ENCODE data around the gene KCND3. TPM values are rescaled to one million over a fixed set of nuclear protein-coding genes. Genes with fewer than 3 reads are reported as not detected.

KCND3 gene
- total RNA-seq, 4 donors from 2014 or later = 7.4 to 20.4 (median 9.8) TPM

DNA sequence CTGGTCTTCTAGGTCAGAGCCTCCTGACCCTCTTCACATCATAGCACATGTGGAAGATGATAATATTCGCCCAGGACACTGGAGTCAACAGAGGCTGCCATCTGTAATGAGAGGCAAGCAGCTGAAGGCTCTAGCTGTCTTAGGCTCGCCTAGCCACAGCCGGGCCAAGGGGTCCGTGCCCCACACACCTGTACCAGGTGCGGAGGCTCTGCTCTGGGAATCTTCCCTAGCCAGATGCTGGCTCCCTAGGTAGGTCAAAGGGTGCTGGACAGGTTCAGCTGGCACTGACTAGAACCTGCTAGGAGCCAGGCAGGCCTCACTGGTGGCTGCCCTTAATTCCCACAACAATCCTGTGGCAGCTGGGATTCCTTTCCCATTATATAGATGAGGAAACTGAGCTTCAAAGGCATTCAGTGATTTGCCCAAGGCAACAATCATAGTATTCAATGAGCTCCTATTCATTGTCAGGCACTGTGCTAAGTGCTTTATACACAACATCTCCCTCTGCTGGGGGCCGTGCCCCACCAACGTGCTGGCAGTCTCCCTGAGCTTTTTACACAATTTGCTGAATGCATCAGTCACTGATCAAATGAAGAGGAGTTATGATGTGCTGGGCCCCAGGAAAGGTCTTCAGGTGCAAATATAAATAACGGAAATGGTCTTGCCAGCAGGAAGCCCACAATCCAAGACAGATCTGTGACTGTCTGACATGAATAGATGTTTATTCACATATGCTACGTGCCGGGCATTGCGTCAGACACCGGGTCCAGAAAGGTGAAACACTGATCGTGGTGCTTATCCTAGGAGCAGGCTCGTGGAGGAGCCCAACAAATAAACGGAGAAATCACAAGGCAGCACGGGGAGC lies 175.8 kb downstream of the KCND3 start:
- intact Hi-C loops (cut with DNase I; ENCODE audit: low total_unique reads) = no loop called here
- no peak for TF ChIP-seq POLR2A (IDR thresholded peaks at IDR 0.05)
- TF ChIP-seq, protein P1, sequence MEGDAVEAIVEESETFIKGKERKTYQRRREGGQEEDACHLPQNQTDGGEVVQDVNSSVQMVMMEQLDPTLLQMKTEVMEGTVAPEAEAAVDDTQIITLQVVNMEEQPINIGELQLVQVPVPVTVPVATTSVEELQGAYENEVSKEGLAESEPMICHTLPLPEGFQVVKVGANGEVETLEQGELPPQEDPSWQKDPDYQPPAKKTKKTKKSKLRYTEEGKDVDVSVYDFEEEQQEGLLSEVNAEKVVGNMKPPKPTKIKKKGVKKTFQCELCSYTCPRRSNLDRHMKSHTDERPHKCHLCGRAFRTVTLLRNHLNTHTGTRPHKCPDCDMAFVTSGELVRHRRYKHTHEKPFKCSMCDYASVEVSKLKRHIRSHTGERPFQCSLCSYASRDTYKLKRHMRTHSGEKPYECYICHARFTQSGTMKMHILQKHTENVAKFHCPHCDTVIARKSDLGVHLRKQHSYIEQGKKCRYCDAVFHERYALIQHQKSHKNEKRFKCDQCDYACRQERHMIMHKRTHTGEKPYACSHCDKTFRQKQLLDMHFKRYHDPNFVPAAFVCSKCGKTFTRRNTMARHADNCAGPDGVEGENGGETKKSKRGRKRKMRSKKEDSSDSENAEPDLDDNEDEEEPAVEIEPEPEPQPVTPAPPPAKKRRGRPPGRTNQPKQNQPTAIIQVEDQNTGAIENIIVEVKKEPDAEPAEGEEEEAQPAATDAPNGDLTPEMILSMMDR (IDR thresholded peaks at IDR 0.05) = no peak
- WGBS, 2 donors = 69 to 80% methylated on average over 16 of the region's 16 CpGs
- DNase-seq (ENCODE audit: low spot score in 2 of 2) = peak in 1 of 2 donors; percentile 50
- no peak overlapping the region for H3K4me3 ChIP-seq (ENCODE audit: low read depth, poor library complexity, severe bottlenecking)

DNA sequence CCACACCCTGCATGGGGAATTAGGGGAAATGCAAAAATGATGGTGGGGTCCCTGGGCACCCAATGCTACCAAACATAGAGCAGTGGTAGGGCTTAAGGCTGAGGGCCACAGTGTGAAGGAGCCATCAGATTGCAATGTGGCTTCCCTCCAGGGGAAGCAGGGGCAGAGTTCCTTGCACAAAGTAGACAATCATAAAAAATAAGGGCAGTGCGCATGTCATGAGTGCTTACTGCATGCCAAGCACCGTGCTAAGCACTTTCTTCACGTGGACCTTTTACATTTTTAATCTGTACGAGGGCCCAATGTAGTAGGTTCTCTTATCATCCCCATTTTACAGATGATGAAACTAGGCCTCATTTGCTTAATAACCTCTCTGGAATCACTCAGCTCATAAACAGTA lies 177.2 kb downstream of the KCND3 start:
- H3K4me3 ChIP-seq (ENCODE audit: low read depth, poor library complexity, severe bottlenecking) = no peak overlapping the region
- intact Hi-C loops (cut with DNase I; ENCODE audit: low total_unique reads) = no loop called here
- WGBS, 2 donors = 95 to 97% methylated on average over 4 of the region's 4 CpGs
- no peak for TF ChIP-seq POLR2A (IDR thresholded peaks at IDR 0.05)
- TF ChIP-seq, protein P1 (IDR thresholded peaks at IDR 0.05) = no peak
- DNase-seq (ENCODE audit: low spot score in 2 of 2) = no peak

DNA sequence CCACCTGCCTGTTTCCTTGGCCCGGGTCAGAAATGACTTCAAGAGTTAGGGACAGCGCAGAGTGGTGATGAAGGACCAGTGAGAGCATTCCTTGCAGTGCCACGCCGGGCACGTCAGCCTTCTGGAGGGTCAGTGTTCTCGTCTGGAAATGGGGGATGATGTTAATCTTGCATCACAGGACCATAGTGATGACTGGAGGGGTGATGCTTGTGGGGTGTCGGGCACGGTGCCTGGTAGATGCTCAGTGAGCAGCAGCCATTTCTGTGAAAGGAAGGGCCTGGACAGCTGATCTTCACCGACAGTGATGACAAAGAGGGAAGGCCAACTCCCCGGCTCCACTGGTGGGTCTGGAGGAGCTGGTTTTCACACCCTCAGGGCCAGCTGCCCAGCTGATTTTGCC lies 177.6 kb downstream of the KCND3 start:
- intact Hi-C loops (cut with DNase I; ENCODE audit: low total_unique reads) = no loop called here
- TF ChIP-seq, protein P1 (IDR thresholded peaks at IDR 0.05) = no peak
- no peak for TF ChIP-seq POLR2A (IDR thresholded peaks at IDR 0.05)
- peak in 1 of 2 donors; percentile 57 for DNase-seq (ENCODE audit: low spot score in 2 of 2)

DNA sequence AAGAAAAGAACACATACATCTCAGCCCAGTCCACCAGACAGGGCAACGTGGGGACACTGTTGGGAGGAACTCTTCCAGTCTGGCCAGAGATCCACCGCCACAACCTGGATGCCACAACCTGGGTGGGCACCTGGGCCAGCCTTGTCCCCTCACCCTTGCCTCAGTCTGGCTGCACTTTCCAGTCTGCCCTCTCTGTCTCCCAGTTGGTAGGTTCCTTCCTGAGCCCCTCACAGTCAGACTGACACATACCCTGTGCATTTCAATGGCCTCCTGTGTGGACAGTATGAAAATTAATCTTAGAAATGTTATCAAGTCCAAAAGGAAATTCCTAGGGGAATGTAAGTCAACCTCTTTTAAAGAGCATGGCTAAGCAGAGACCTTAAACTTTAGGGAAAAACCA lies 184.2 kb downstream of the KCND3 start:
- WGBS, 2 donors = 80 to 82% methylated on average over 2 of the region's 2 CpGs
- DNase-seq (ENCODE audit: low spot score in 2 of 2) = peak in 1 of 2 donors; percentile 18
- no peak for TF ChIP-seq POLR2A (IDR thresholded peaks at IDR 0.05)
- TF ChIP-seq, protein P1 (IDR thresholded peaks at IDR 0.05) = no peak
- H3K4me3 ChIP-seq (ENCODE audit: low read depth, poor library complexity, severe bottlenecking) = no peak overlapping the region
- intact Hi-C loops (cut with DNase I; ENCODE audit: low total_unique reads) = no loop called here

More for the DNA sequence above, 177.6 kb downstream of the KCND3 start:
- H3K4me3 ChIP-seq (ENCODE audit: low read depth, poor library complexity, severe bottlenecking) = no peak overlapping the region
- 82 to 88% methylated on average over 10 of the region's 10 CpGs for WGBS, 2 donors

DNA sequence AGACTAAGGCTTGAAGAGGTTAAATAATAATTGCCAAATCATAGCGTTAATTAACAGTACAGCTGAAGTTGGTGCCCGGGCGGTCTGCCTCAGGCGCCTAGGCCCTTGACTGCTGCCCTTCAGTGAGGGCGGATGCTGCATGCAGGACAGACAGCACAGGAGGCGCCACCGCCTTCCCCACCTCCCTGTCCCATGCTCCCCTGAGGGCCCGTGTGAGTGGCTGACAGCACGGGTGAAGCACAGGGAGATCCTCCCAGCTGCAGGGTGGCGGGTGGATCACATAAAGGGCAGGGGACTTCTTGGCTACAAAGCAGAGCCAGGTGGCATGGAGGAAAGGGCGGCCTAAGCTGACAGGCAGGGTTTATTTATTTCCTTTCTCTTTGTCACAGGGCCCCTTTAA lies 184.7 kb downstream of the KCND3 start:
- no peak overlapping the region for H3K4me3 ChIP-seq (ENCODE audit: low read depth, poor library complexity, severe bottlenecking)
- 68 to 85% methylated on average over 11 of the region's 11 CpGs for WGBS, 2 donors
- intact Hi-C loops (cut with DNase I; ENCODE audit: low total_unique reads) = no loop called here
- DNase-seq (ENCODE audit: low spot score in 2 of 2) = peak in 1 of 2 donors; percentile 77
- TF ChIP-seq POLR2A (IDR thresholded peaks at IDR 0.05) = no peak
- TF ChIP-seq, protein P1 (IDR thresholded peaks at IDR 0.05) = no peak

Measured in lower leg skin (tissue), 4 donors.